Activated CD8-positive, alpha-beta T cell treated with anti-CD3 and anti-CD28 coated beads for 36 hours (primary cell): ENCODE results near the gene ST8SIA4. TPM values are rescaled to one million over a fixed set of nuclear protein-coding genes. Genes with fewer than 3 reads are reported as not detected.

ENCODE experiments used
- ATAC-seq: fragments of 200-7000 bp; cut with Tn5 transposase; one replicate; pipeline ENCODE4 v1.10.0; 2021; ENCODE audit warnings: mild to moderate bottlenecking, moderate library complexity
- CTCF ChIA-PET: fragments of 350-600 bp; sonication (Branson Sonifier 250); formaldehyde crosslinking; loops from one replicate; lab custom pipeline; 2021; ENCODE audit warnings: antibody characterized with exemption; lab: Charles Lee
- POLR2A ChIA-PET: fragments of 350-600 bp; sonication (Branson Sonifier 250); formaldehyde crosslinking; loops from one replicate; lab custom pipeline; 2021; ENCODE audit warnings: antibody characterized with exemption; lab: Charles Lee
- DNase-seq: peaks from one replicate; pipeline ENCODE4 v3.0.0-alpha.2; 2020
- H3K27ac Mint-ChIP-seq: one replicate; pipeline ENCODE4 v1.8.0; 2021; ENCODE audit warnings: mild to moderate bottlenecking, mixed read lengths
- H3K27me3 Mint-ChIP-seq: one replicate; pipeline ENCODE4 v1.8.0; 2021; ENCODE audit warnings: mixed read lengths
- H3K36me3 Mint-ChIP-seq: one replicate; pipeline ENCODE4 v1.8.0; 2021; ENCODE audit warnings: low read depth, mixed read lengths
- H3K4me1 Mint-ChIP-seq: one replicate; pipeline ENCODE4 v1.8.0; 2021; ENCODE audit warnings: low read depth, mixed read lengths
- H3K4me3 Mint-ChIP-seq: one replicate; pipeline ENCODE4 v1.8.0; 2021; ENCODE audit warnings: mild to moderate bottlenecking, moderate library complexity, mixed read lengths
- H3K9me3 Mint-ChIP-seq: one replicate; pipeline ENCODE4 v1.8.0; 2021; ENCODE audit warnings: mixed read lengths
- intact Hi-C: fragments of 100-400 bp; cut with micrococcal nuclease; formaldehyde crosslinking; loops from one replicate; pipeline ENCODE4 v1.10.0; 2022
- microRNA-seq: library from miRNA; unstranded; fragments of <30 nt; microRNA quantifications from one replicate; pipeline ENCODE4 v1.2.0, GENCODE V29; 2022; ENCODE audit warnings: borderline microRNAs expressed, borderline replicate concordance
- total RNA-seq, 2 experiments: library from RNA; stranded (reverse); gene quantifications; one replicate each; pipeline ENCODE4 v1.2.3, GENCODE V29; 2021
- TF ChIP-seq, protein P1 (sequence below): fragments of 200-600 bp; IDR thresholded peaks from one replicate; pipeline ENCODE4 v1.8.0; 2022; ENCODE audit warnings: antibody characterized with exemption, mild to moderate bottlenecking

The ST8SIA4 gene
- total RNA-seq, 2 experiments from 2014 or later: 31.6 to 34.1 TPM

DNA sequence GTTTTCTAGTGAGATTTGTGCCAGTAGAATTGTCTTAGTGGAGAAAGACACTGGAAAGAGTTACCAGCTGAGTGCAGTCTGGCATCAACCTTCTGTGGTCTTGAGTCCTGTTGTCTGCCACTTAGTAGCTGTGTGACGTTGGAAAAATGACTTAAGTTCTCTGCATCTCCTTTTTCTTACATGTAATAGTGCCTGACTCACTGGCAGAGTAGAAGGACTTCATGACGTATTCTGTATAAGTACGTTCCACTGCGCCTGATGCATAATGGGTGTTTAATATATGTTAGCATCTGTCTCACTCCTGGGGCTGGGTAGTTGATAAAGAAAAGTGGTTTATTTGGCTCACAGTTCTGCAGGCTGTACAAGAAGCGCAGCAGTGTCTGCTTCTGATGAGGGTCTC lies 144.8 kb downstream of the ST8SIA4 start:
- ATAC-seq (no peak), DNase-seq (no peak)
- H3K4me3 Mint-ChIP-seq: no peak overlapping the region
- no peaks in the 10 kb centered on the region for H3K4me1 Mint-ChIP-seq
- ChIA-PET POLR2A (no interaction called here), CTCF (no interaction called here)
- TF ChIP-seq, protein P1, sequence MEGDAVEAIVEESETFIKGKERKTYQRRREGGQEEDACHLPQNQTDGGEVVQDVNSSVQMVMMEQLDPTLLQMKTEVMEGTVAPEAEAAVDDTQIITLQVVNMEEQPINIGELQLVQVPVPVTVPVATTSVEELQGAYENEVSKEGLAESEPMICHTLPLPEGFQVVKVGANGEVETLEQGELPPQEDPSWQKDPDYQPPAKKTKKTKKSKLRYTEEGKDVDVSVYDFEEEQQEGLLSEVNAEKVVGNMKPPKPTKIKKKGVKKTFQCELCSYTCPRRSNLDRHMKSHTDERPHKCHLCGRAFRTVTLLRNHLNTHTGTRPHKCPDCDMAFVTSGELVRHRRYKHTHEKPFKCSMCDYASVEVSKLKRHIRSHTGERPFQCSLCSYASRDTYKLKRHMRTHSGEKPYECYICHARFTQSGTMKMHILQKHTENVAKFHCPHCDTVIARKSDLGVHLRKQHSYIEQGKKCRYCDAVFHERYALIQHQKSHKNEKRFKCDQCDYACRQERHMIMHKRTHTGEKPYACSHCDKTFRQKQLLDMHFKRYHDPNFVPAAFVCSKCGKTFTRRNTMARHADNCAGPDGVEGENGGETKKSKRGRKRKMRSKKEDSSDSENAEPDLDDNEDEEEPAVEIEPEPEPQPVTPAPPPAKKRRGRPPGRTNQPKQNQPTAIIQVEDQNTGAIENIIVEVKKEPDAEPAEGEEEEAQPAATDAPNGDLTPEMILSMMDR: no peak
- no peaks in the 10 kb centered on the region for H3K36me3 Mint-ChIP-seq
- H3K27me3 Mint-ChIP-seq: no peaks in the 10 kb centered on the region
- no peak overlapping the region for H3K27ac Mint-ChIP-seq
- intact Hi-C loops: no loop called here
- no peaks in the 10 kb centered on the region for H3K9me3 Mint-ChIP-seq

GRCh38 chr5:100757618-100758017 lies 145.5 kb downstream of the ST8SIA4 start:
- DNase-seq: no peak
- CTCF ChIA-PET: interaction anchor here (0.7 to 1.2 kb wide), 2 partner anchors 57 to 270 kb away, joined by 3 read pairs; no protein-coding TSS in a partner anchor
- intact Hi-C loops: no loop called here
- H3K9me3 Mint-ChIP-seq: no peaks in the 10 kb centered on the region
- H3K27ac Mint-ChIP-seq: no peak overlapping the region
- no peak overlapping the region for H3K4me3 Mint-ChIP-seq
- H3K36me3 Mint-ChIP-seq: no peaks in the 10 kb centered on the region
- H3K27me3 Mint-ChIP-seq: no peaks in the 10 kb centered on the region
- TF ChIP-seq, protein P1: no peak
- POLR2A ChIA-PET: no interaction called here
- ATAC-seq: no peak
- no peaks in the 10 kb centered on the region for H3K4me1 Mint-ChIP-seq

Small RNAs within 50 kb of the gene (microRNA-seq; reads per million reads assigned to microRNA genes)
- gene MIR548P: not detected
